Measurements from ENCODE around the gene CDH12.

The CDH12 gene

DNA sequence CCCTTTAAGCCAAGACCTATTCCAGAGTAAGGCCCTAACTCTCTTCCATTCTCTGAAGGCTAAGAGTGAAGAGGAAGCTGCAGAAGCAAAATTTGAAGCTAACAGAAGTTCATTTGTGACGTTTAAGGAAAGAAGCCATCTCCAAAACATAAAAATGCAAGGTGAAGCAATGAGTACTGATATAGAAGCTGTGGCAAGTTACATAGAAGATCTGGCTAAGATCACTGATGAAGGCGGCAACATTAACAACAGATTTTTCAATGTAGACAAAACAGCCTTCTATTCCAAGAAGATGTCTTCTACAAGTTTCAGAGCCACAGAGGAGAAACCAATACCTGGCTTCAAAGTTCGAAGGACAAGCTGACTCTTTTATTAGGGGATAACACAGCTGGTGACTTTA is 1143.4 kb downstream of the CDH12 start:
- DNase-seq (ENCODE audit: low read depth in 2 of 2) = no peak

DNA sequence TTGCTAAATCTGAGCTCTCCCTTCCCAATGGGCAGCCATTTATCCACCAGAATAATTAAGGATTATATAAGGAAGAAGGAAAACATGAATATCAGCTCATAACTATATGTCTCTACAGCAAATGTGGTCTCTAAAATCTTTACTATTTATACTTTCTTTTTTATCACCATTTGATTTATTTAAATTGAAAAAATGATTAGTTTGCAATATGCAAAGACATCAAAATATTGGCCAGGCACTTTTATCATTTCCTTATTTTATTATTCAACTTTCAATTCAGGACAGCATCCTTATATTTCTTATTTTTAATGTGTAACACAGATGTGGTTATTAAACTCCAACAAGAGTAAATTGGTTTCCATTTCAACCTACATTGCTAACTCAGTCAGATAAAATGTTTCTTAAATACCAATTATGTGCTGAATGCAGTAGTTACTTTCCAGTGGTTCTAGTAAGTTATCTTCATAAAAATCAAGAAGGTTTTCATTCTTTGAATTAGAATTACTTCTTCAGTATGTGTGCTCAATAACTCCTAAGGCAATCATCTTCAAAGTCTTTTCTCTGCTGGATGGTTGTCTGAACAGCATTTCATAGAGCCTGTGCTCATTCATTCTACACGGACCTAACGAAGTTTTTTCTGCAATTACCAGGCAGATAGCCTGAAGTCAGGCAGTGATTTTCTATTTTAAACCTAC is 1148.0 kb downstream of the CDH12 start:
- no peak for DNase-seq (ENCODE audit: low read depth in 2 of 2)

GRCh38 chr5:21701317-21701716 is 1151.8 kb downstream of the CDH12 start:
- no peak for DNase-seq (ENCODE audit: low read depth in 2 of 2)

All from fibroblast of skin of left quadriceps (primary cell).